ENCODE results near the gene CHRNG.
A peak's percentile ranks its signal among the peaks of the same experiment; 100 is the strongest.

Gene CHRNG

DNA sequence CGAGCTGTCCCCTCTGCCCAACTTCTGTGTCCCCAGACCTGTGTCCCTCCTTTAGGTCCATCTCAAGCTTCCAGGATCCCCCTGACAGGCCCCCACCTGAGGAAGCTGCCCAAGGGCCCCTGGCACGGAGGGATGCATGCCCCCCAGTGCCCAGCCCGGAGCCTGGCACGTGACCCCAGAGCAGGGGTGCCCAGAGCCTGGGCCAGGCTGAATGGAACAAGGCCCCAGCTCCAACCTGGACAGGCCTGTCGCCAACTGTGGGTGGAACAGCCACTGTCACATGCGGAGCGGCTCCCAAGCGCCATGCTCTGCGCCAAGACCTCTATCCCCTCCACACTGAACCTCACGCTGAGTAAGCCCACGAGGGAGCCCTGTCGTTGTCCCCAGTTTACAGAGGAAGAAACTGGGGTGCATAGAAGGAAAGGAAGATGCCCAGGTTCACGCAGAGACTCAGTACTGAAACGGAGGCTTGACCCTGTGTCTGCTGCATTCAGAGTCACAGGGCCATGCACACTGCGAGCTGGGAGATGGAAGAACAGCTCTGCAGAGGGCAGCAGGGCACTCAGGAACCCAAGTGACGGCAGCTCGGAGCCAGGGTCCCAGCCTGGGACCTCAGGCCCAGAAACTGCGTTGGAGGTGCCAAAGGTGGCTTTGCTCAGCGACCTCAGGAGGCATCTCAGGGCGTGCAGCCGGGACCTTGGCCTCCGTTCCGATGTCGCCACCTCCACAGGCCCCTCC, 46.4 kb upstream of the CHRNG start:
- peak; percentile 29 for DNase-seq (ENCODE audit: low spot score)
- Histone ChIP-seq H3K27me3 (ENCODE audit: insufficient read depth, poor library complexity, severe bottlenecking) (peaks cover 12% of the 10 kb centered on the region), H3K4me1 (ENCODE audit: insufficient read depth, poor library complexity, severe bottlenecking) (no peaks in the 10 kb centered on the region), H3K4me3 (ENCODE audit: severe bottlenecking) (no peak overlapping the region), H3K27ac (ENCODE audit: poor library complexity, severe bottlenecking) (no peak overlapping the region), H3K9me3 (ENCODE audit: severe bottlenecking) (no peaks in the 10 kb centered on the region), H3K36me3 (ENCODE audit: low read depth) (no peaks in the 10 kb centered on the region)
- ATAC-seq (ENCODE audit: low read depth) = no peak
- TF ChIP-seq, protein P1, sequence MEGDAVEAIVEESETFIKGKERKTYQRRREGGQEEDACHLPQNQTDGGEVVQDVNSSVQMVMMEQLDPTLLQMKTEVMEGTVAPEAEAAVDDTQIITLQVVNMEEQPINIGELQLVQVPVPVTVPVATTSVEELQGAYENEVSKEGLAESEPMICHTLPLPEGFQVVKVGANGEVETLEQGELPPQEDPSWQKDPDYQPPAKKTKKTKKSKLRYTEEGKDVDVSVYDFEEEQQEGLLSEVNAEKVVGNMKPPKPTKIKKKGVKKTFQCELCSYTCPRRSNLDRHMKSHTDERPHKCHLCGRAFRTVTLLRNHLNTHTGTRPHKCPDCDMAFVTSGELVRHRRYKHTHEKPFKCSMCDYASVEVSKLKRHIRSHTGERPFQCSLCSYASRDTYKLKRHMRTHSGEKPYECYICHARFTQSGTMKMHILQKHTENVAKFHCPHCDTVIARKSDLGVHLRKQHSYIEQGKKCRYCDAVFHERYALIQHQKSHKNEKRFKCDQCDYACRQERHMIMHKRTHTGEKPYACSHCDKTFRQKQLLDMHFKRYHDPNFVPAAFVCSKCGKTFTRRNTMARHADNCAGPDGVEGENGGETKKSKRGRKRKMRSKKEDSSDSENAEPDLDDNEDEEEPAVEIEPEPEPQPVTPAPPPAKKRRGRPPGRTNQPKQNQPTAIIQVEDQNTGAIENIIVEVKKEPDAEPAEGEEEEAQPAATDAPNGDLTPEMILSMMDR (IDR thresholded peaks at IDR 0.05; ENCODE audit: poor library complexity, severe bottlenecking) = no peak

DNA sequence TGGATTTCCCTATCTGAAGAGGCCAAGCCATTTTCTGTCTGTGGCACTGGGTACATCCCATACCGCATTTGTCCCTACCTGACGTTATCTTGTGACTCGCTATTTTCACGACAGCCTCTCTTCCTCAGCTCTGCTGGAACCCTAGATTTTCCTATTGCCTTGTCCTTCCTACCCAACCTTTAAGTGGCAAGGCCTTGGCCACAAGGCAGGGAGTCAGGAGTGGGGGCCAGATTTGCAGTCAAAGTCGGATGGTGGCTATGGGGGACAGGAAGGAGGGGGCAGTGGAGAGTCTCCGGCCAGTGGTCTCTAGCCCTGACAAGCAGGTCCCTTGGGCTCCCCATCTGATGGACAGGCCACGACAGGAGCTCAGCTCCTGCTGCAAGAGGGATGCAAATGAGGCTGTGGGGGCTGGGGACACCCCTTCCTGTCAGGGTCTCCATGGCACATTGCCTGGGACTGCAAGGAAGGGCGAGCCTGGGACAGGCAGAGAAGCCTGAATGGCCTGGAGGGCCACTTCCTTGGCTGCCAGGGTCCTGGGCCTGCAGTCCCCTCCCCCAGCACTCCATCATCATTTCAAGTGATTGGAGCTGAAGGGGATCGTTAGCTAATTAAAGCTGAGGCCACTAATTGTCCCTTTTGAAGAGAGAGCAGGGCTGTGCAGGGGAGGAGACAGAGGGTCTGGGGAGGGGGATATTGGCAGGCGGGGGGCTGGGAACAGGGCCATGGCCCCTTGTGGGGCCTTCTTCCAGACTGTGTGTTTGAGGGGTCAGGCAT, 45.6 kb upstream of the CHRNG start:
- DNase-seq (ENCODE audit: low spot score) (peak; percentile 42), ATAC-seq (ENCODE audit: low read depth) (no peak)
- no peaks in the 10 kb centered on the region for H3K9me3 ChIP-seq (ENCODE audit: severe bottlenecking)
- H3K36me3 ChIP-seq (ENCODE audit: low read depth) = no peaks in the 10 kb centered on the region
- no peak overlapping the region for H3K27ac ChIP-seq (ENCODE audit: poor library complexity, severe bottlenecking)
- H3K4me1 ChIP-seq (ENCODE audit: insufficient read depth, poor library complexity, severe bottlenecking) = no peaks in the 10 kb centered on the region
- TF ChIP-seq, protein P1 (IDR thresholded peaks at IDR 0.05; ENCODE audit: poor library complexity, severe bottlenecking) = no peak
- no peak overlapping the region for H3K4me3 ChIP-seq (ENCODE audit: severe bottlenecking)
- peaks cover 5% of the 10 kb centered on the region for H3K27me3 ChIP-seq (ENCODE audit: insufficient read depth, poor library complexity, severe bottlenecking)

DNA sequence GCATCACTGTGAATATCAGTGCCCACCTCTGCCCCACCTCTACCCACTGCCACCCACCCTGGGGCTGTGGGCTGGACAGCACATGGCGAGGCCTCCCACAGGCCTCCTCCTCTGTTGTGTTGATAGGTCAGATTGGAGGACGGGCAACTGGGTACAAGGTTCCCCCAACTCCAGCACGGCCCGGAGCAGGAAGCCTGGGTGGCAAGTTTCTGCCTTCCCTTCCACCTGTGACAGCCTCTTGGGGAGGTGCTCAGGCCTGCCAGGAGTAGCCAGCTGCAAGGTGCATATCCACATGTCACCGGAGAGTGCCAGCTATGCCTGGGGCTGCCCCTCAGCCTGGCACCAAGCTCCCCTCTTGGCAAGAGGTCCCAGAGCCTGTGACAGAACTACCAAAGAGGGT, 45.0 kb upstream of the CHRNG start:
- Histone ChIP-seq H3K27ac (ENCODE audit: poor library complexity, severe bottlenecking) (no peak overlapping the region), H3K36me3 (ENCODE audit: low read depth) (no peaks in the 10 kb centered on the region), H3K9me3 (ENCODE audit: severe bottlenecking) (no peaks in the 10 kb centered on the region), H3K4me3 (ENCODE audit: severe bottlenecking) (no peak overlapping the region), H3K27me3 (ENCODE audit: insufficient read depth, poor library complexity, severe bottlenecking) (no peaks in the 10 kb centered on the region), H3K4me1 (ENCODE audit: insufficient read depth, poor library complexity, severe bottlenecking) (no peaks in the 10 kb centered on the region)
- TF ChIP-seq, protein P1 (IDR thresholded peaks at IDR 0.05; ENCODE audit: poor library complexity, severe bottlenecking) = no peak
- ATAC-seq (ENCODE audit: low read depth) (no peak), DNase-seq (ENCODE audit: low spot score) (no peak)

DNA sequence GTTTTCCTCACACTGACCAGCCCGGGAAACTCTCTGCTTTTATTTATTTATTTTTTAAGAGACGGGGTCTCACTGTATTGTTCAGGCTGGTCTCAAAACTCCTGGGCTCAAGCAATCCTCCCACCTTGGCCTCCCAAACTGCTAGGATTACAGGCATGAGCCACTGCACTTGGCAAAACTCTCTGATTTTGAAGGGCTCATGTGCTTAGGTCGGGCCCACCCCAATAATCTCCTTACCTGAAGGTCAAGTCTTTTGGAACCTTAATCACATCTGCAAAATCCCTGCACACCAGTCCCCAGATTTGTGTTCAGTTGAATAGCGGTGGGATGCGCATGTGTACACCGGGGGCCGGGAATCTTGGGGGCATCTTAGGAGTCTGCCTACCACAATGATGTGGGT, 44.2 kb upstream of the CHRNG start:
- H3K4me3 ChIP-seq (ENCODE audit: severe bottlenecking) = no peak overlapping the region
- H3K4me1 ChIP-seq (ENCODE audit: insufficient read depth, poor library complexity, severe bottlenecking) = no peaks in the 10 kb centered on the region
- H3K27me3 ChIP-seq (ENCODE audit: insufficient read depth, poor library complexity, severe bottlenecking) = no peaks in the 10 kb centered on the region
- ATAC-seq (ENCODE audit: low read depth) = no peak
- no peak overlapping the region for H3K27ac ChIP-seq (ENCODE audit: poor library complexity, severe bottlenecking)
- no peaks in the 10 kb centered on the region for H3K36me3 ChIP-seq (ENCODE audit: low read depth)
- H3K9me3 ChIP-seq (ENCODE audit: severe bottlenecking) = no peaks in the 10 kb centered on the region
- TF ChIP-seq, protein P1 (IDR thresholded peaks at IDR 0.05; ENCODE audit: poor library complexity, severe bottlenecking) = no peak
- no peak for DNase-seq (ENCODE audit: low spot score)
